Tibial nerve (tissue), 4 donors: ENCODE data around the gene WNT2B. TPM values are rescaled to one million over a fixed set of nuclear protein-coding genes. Genes with fewer than 3 reads are reported as not detected.
A peak's percentile ranks its signal among the peaks of the same experiment; 100 is the strongest.

Source experiments
- DNase-seq, 2 donors: peaks; one replicate each; pipeline ENCODE4 v3.0.0-alpha.2; 2019; ENCODE audit warnings: low spot score in 2 of 2
- H3K27ac ChIP-seq, 4 donors: fragments of 200-600 bp; sonication (generic) in 3 of 4; one replicate each; pipeline ENCODE4 v1.5.1; 2017 to 2019; ENCODE audit warnings: mild to moderate bottlenecking in 1 of 4
- H3K27me3 ChIP-seq, 2 donors: fragments of 200-600 bp; sonication (generic) in 1 of 2; one replicate each; pipeline versions ENCODE4 v1.5.1 to v1.6.0; 2017 to 2019
- H3K36me3 ChIP-seq, 3 donors: fragments of 200-600 bp; sonication (generic); one replicate each; pipeline ENCODE4 v1.5.1; 2018 to 2019
- H3K4me1 ChIP-seq, 4 donors: fragments of 200-600 bp; sonication (generic) in 3 of 4; one replicate each; pipeline ENCODE4 v1.5.1; 2017 to 2019
- H3K4me3 ChIP-seq, 4 donors: fragments of 200-600 bp; sonication (generic) in 3 of 4; one replicate each; pipeline ENCODE4 v1.5.1; 2017 to 2019; ENCODE audit warnings: mild to moderate bottlenecking in 1 of 4, moderate library complexity in 1 of 4
- H3K9me3 ChIP-seq, 4 donors: fragments of 200-600 bp; sonication (generic) in 3 of 4; one replicate each; pipeline ENCODE4 v1.5.1; 2017 to 2019
- EP300 ChIP-seq, 2 donors: sonication (generic); formaldehyde crosslinking; IDR thresholded peaks; one replicate each; pipeline ENCODE4 v1.6.1; 2017; ENCODE audit warnings: antibody characterized with exemption in 2 of 2, mild to moderate bottlenecking in 1 of 2
- POLR2A ChIP-seq, 2 donors: fragments of 450-650 bp; IDR thresholded peaks; one replicate each; pipeline ENCODE4 v1.6.1; 2017; ENCODE audit warnings: antibody characterized with exemption in 2 of 2, mild to moderate bottlenecking in 2 of 2, moderate library complexity in 2 of 2
- WGBS, 2 donors: methylation state at CpG; one replicate each; pipeline ENCODE4 v1.1.5; 2018; 5-methylcytosine and 5-hydroxymethylcytosine counted together
- total RNA-seq, 4 donors: library from RNA; depleted of rRNA; stranded (reverse); fragments of >200 nt; gene quantifications; one replicate each; pipeline ENCODE4 v1.1.0, GENCODE V29; 2016
- TF ChIP-seq, protein P1 (sequence below), 5 experiments: fragments of 200-600 bp in 3 of 5; fragments of 450-650 bp in 2 of 5; sonication (generic) in 3 of 5; IDR thresholded peaks; one replicate each; pipeline ENCODE4 v1.5.1; 2016 to 2019; ENCODE audit warnings: antibody characterized with exemption in 5 of 5, mild to moderate bottlenecking in 3 of 5, moderate library complexity in 2 of 5

The WNT2B gene
- 10 to 100 TPM in 2 of 4 donors, 1 to 10 TPM in 2; 3.6 to 12.2 (median 9.7) TPM for total RNA-seq

DNA sequence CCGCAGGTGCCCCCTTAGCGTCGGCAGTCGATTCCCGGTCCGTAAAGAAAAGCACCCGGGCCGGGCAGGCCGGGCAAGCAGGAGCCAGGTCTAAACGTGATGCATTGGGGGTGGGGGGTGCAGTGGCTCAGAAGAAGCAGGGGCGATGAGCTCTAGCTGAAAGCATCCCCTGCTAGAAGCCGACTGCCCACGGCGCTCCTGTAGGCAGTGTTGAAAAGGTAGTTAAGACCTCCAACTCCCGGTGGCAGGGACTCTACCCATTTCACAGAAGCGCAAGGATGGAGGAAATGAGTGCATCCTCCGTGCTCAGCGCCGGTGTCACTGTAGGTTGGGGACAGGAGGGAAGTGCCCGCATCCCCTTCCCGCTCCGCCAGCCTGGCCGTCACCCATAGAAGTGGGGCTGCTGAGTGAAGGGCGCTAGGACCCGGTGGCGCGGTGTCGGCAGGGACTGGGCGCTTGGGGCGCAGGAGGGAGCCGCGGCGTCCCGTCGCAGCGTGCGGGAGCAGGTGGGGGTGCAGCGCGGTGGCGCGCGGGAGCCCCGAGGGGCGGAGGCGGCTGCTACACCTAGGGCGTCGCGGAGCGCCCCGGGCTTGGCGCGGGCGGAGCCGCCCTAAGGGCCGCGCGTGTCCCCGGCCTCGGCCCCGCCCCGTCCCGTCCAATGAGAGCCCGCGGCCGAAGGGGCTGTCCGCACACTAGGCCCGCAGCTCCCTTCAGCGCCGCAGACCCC lies at the start of gene WNT2B:
WNT2B (plus strand) TSS at position 688 of the 727 bp plus-strand sequence. CDS start 298 bp downstream, outside the sequence.
- H3K9me3 ChIP-seq: no peaks in the 10 kb centered on the region
- 0% methylated on average over 43 to 46 of the region's 69 CpGs for WGBS, 2 donors
- peak within 1 kb of the TSS; percentile 44 to 70 (median 52) for H3K4me3 ChIP-seq
- TF ChIP-seq POLR2A (IDR thresholded peaks at IDR 0.05): no peak
- TF ChIP-seq EP300 (IDR thresholded peaks at IDR 0.05): no peak
- TF ChIP-seq, protein P1, sequence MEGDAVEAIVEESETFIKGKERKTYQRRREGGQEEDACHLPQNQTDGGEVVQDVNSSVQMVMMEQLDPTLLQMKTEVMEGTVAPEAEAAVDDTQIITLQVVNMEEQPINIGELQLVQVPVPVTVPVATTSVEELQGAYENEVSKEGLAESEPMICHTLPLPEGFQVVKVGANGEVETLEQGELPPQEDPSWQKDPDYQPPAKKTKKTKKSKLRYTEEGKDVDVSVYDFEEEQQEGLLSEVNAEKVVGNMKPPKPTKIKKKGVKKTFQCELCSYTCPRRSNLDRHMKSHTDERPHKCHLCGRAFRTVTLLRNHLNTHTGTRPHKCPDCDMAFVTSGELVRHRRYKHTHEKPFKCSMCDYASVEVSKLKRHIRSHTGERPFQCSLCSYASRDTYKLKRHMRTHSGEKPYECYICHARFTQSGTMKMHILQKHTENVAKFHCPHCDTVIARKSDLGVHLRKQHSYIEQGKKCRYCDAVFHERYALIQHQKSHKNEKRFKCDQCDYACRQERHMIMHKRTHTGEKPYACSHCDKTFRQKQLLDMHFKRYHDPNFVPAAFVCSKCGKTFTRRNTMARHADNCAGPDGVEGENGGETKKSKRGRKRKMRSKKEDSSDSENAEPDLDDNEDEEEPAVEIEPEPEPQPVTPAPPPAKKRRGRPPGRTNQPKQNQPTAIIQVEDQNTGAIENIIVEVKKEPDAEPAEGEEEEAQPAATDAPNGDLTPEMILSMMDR (IDR thresholded peaks at IDR 0.05): no peak
- peaks cover 0 to 46% of the 10 kb centered on the region in 2 donors for H3K27me3 ChIP-seq
- H3K27ac ChIP-seq: peak within 1 kb of the TSS in 3 of 4 donors; percentile 29 to 73 (median 34)
- no peak for DNase-seq
- H3K4me1 ChIP-seq: peaks cover 0 to 39% (median 11%) of the 10 kb centered on the region in 4 donors
- H3K36me3 ChIP-seq: no peaks in the 10 kb centered on the region

DNA sequence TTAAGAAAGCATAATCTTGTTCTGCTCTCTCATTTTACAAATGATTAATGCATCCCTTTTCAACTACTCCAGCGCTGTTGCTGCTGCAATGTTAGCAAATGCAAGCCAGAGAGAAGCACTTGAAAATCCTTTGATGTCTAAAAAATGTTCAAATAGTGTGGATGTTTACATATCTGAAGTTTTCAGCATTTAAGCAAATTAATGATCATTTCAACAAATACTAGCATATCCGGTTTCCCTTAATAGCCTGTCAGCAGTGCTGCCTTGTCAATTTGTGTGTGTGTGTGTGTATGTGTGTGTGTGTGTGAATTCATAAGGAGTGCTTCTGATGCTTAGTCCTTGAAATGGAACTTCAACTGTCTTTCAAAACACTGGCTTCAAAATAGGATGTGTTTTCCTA lies 48.1 kb upstream of the WNT2B start:
- Histone ChIP-seq H3K9me3 (no peaks in the 10 kb centered on the region), H3K27me3 (no peaks in the 10 kb centered on the region), H3K36me3 (peaks cover 0 to 24% (median 12%) of the 10 kb centered on the region in 3 donors), H3K4me3 (no peak overlapping the region), H3K27ac (peak overlapping the region in 2 of 4 donors; percentile 70 to 90), H3K4me1 (peaks cover 0 to 72% (median 11%) of the 10 kb centered on the region in 4 donors)
- 64 to 72% methylated on average over 2 of the region's 2 CpGs for WGBS, 2 donors
- TF ChIP-seq EP300 (IDR thresholded peaks at IDR 0.05) (no peak), POLR2A (IDR thresholded peaks at IDR 0.05) (no peak)
- TF ChIP-seq, protein P1 (IDR thresholded peaks at IDR 0.05): no peak
- no peak for DNase-seq

DNA sequence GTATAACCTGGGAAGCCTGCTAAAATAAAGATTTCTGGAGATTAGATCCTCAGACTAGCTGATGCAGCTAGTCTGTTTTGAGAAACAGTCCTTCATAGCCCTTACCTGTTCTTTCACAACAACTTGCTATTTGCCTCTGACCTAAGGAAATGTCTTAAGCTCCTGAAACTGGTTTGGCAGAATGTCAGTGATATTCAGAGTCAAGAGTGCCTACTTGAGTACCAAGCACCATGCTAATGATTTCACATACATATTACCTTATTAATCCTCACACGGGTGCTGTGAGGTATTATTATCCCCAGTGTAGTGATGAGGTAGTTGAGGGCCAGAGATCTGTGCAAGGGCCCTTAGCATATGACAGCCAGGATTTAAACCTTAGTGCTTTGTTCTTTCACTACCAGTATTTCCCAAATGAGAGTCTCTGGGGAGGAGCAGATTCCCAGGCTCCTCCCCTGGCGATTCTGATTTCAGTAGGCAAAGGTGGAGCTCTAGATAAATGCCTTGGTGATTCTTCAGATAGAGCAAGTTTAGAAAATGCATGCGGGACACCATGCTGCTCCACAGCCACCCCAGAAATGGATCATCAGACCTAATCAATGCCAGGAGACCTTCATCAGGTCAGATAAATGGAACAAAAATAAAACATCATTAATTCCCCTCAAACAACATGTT lies 47.4 kb upstream of the WNT2B start:
- peak overlapping the region in 3 of 4 donors; percentile 41 to 90 (median 70) for H3K27ac ChIP-seq
- H3K4me3 ChIP-seq: no peak overlapping the region
- no peaks in the 10 kb centered on the region for H3K27me3 ChIP-seq
- WGBS, 2 donors: 60 to 68% methylated on average over 3 of the region's 3 CpGs
- TF ChIP-seq POLR2A (IDR thresholded peaks at IDR 0.05): no peak
- TF ChIP-seq EP300 (IDR thresholded peaks at IDR 0.05): no peak
- TF ChIP-seq, protein P1 (IDR thresholded peaks at IDR 0.05): no peak
- H3K9me3 ChIP-seq: no peaks in the 10 kb centered on the region
- peaks cover 0 to 78% (median 14%) of the 10 kb centered on the region in 4 donors for H3K4me1 ChIP-seq
- DNase-seq: no peak
- peaks cover 0 to 16% (median 8%) of the 10 kb centered on the region in 3 donors for H3K36me3 ChIP-seq

DNA sequence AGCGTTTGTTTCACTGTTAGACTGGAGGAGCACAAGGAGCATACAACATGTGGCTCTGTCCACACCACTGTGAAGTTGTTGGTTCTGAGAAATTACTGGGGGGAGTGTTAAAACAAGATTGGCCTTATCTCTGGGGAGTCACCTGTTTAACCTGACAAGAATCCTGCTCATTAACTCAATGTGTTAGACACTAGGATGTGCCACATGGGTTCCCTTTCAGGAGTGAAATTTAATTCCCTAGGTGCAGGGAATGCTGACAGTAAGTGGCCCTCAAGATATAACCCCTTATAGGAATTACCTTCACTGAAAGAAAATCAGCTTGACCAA lies 45.8 kb upstream of the WNT2B start:
- no peak for DNase-seq
- no peaks in the 10 kb centered on the region for H3K27me3 ChIP-seq
- H3K36me3 ChIP-seq: peaks cover 0 to 2% (median 0%) of the 10 kb centered on the region in 3 donors
- 59 to 69% methylated on average over 1 of the region's 1 CpG for WGBS, 2 donors
- peaks cover 0 to 82% (median 12%) of the 10 kb centered on the region in 4 donors for H3K4me1 ChIP-seq
- no peaks in the 10 kb centered on the region for H3K9me3 ChIP-seq
- peak overlapping the region in 2 of 4 donors; percentile 70 to 90 for H3K27ac ChIP-seq
- H3K4me3 ChIP-seq: no peak overlapping the region
- TF ChIP-seq, protein P1 (IDR thresholded peaks at IDR 0.05): no peak
- no peak for TF ChIP-seq EP300 (IDR thresholded peaks at IDR 0.05)
- no peak for TF ChIP-seq POLR2A (IDR thresholded peaks at IDR 0.05)

DNA sequence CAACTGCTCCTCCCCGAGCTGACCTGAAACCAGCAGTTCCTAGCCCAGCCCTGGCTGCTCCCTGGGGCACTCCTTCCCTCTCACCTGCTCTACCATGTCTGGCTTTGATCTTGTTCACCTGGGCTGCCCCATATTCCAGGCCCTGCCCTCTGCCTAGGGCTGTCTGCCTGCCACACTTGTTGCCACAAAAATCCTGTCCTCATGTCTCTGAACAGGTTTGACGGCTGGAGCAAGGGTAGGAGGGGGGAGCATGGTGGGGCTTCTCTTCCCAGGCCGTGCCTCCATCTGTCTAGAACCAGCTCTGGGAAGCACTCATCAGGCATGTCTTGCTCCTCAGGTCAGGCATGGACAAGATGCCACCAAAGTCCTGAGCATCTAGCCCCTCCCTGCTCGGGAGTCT lies 44.3 kb upstream of the WNT2B start:
- Histone ChIP-seq H3K4me1 (peaks cover 0 to 73% (median 12%) of the 10 kb centered on the region in 4 donors), H3K9me3 (no peaks in the 10 kb centered on the region), H3K4me3 (no peak overlapping the region), H3K36me3 (no peaks in the 10 kb centered on the region), H3K27me3 (no peaks in the 10 kb centered on the region), H3K27ac (peak overlapping the region; percentile 72 to 95 (median 82))
- DNase-seq: no peak
- TF ChIP-seq EP300 (IDR thresholded peaks at IDR 0.05) (no peak), POLR2A (IDR thresholded peaks at IDR 0.05) (no peak)
- TF ChIP-seq, protein P1 (IDR thresholded peaks at IDR 0.05): no peak
- 41 to 75% methylated on average over 4 of the region's 4 CpGs for WGBS, 2 donors
